Activated CD8-positive, alpha-beta memory T cell treated with anti-CD3 and anti-CD28 coated beads, Interleukin-2, amount 50 U/mL, for 24 hours (primary cell): Measurements from ENCODE around the gene MAMSTR.
"Not testable (repeated sequence)": the region's sequence is repeated elsewhere in the genome, so short reads cannot be mapped to it uniquely, and the experiment has no call there.

Experiments used
- DNase-seq: peaks from one replicate; pipeline ENCODE4 v3.0.0-alpha.2; 2020; ENCODE audit errors: extremely low read depth

MAMSTR gene

GRCh38 chr19:48686088-48686487, 33.4 kb downstream of the MAMSTR start:
- no peak for DNase-seq

GRCh38 chr19:48685583-48685982, 33.9 kb downstream of the MAMSTR start:
- no peak for DNase-seq

GRCh38 chr19:48683349-48683748, 36.2 kb downstream of the MAMSTR start:
- peak; percentile 6 for DNase-seq

GRCh38 chr19:48681127-48681470, 38.4 kb downstream of the MAMSTR start:
- DNase-seq: no peak

GRCh38 chr19:48680436-48681126, 38.9 kb downstream of the MAMSTR start:
- DNase-seq: no peak

- not testable (repeated sequence) for DNase-seq
These were observed 39.5 kb downstream of the MAMSTR start for GRCh38 chr19:48680006-48680405.

GRCh38 chr19:48678201-48678600, 41.3 kb downstream of the MAMSTR start:
- DNase-seq: no peak

- no peak for DNase-seq
These were observed 42.6 kb downstream of the MAMSTR start for GRCh38 chr19:48676887-48677286.

GRCh38 chr19:48676487-48676886, 43.0 kb downstream of the MAMSTR start:
- DNase-seq: no peak

GRCh38 chr19:48674921-48675824, 44.4 kb downstream of the MAMSTR start:
- DNase-seq: peak; percentile 51

- no peak for DNase-seq
These were observed 45.2 kb downstream of the MAMSTR start for GRCh38 chr19:48674216-48674809.

- DNase-seq: no peak
These were observed 46.0 kb downstream of the MAMSTR start for GRCh38 chr19:48673436-48674100.

- no peak for DNase-seq
These were observed 46.5 kb downstream of the MAMSTR start, which contains the start of gene NTN5 for GRCh38 chr19:48672994-48673393. Gene NTN5, minus strand, starts transcription at chr19:48673017. Its CDS starts 2,031 bp downstream, at chr19:48670986.

- DNase-seq: no peak
These were observed 48.0 kb downstream of the MAMSTR start for GRCh38 chr19:48671446-48671995.

- DNase-seq: no peak
These were observed 48.7 kb downstream of the MAMSTR start for GRCh38 chr19:48670699-48671445.

GRCh38 chr19:48669903-48670668, 49.4 kb downstream of the MAMSTR start:
- no peak for DNase-seq

- no peak for DNase-seq
These were observed 50.8 kb downstream of the MAMSTR start for GRCh38 chr19:48668761-48669160.

- no peak for DNase-seq
These were observed 51.2 kb downstream of the MAMSTR start for GRCh38 chr19:48668332-48668731.

GRCh38 chr19:48665786-48666185, 53.7 kb downstream of the MAMSTR start:
- DNase-seq: no peak

- no peak for DNase-seq
These were observed 55.0 kb downstream of the MAMSTR start for GRCh38 chr19:48664476-48664875.
